IPS-NIHi11 (cell line): ENCODE measurements around the gene STMN3.
"Not testable (repeated sequence)": the region's sequence is repeated elsewhere in the genome, so short reads cannot be mapped to it uniquely, and the experiment has no call there.

Experiments used
- DNase-seq: peaks from one replicate; pipeline ENCODE4 v3.0.0; 2012; ENCODE audit warnings: mixed read lengths, low spot score

The STMN3 gene

GRCh38 chr20:63657260-63657936, 4.2 kb upstream of the STMN3 start:
- no peak for DNase-seq

- no peak for DNase-seq
Measured at GRCh38 chr20:63656451-63656850, 3.2 kb upstream of the STMN3 start.

GRCh38 chr20:63655249-63655648, 2.0 kb upstream of the STMN3 start:
- DNase-seq = no peak

- DNase-seq = no peak
Measured at GRCh38 chr20:63653974-63654668, 897 bp upstream of the STMN3 start.

- DNase-seq = no peak
Measured at GRCh38 chr20:63652192-63652980, 838 bp downstream of the STMN3 start.

DNA sequence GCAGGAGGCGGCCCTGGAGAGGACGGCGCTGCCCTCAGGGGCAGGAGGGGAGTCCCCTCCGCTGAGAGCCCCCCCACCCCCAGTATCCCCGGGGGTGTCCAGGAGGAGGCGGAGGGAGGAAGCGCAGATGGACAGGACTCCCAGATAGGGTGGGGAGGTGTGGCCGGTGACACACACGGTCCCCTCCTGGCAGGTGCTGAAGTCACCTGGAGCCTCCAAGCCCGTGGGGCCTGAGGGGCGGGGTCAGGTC, 1.4 kb downstream of the STMN3 start:
- DNase-seq = no peak

- not testable (repeated sequence) for DNase-seq
Measured at GRCh38 chr20:63650486-63650885, 2.7 kb downstream of the STMN3 start.

DNA sequence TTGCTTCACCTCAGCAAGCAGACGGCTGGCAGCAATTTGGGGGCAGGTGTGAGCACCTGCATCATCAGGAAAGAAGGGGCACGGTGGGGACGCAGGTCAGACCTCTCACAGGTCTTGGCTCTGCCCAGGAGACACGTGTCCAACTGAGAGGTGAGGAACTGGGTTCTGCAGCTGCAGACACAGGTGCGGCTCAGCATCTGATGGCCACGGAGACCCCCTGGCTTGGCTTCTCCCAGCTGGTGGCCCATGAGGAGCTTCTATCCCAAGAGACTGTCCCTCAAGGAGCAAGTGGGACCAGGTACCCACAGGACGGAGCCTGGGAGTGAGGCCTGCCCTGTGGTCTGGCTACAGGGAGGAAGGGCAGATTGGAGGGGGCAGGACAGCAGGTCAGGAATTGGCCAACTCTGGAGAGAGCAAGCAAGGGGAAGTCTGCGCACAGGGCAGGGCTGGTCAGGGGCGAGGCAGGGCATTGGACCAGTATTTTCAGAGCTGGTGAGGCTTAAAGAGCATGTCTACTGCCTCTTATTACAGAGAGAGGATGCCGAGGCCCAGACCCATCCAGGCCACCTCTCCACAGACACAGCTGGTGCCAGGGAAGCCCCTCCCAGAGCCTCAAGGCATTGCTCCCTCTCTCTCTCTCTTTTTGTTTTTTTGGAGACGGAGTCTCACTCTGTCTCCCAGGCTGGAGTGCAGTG, 4.2 kb downstream of the STMN3 start:
- DNase-seq = no peak

- no peak for DNase-seq
Measured at GRCh38 chr20:63648190-63648589, 5.0 kb downstream of the STMN3 start.

- no peak for DNase-seq
Measured at GRCh38 chr20:63645218-63645617, 8.0 kb downstream of the STMN3 start.

- no peak for DNase-seq
Measured at GRCh38 chr20:63643946-63644345, 9.3 kb downstream of the STMN3 start.

GRCh38 chr20:63643499-63643898, 9.7 kb downstream of the STMN3 start:
- no peak for DNase-seq

GRCh38 chr20:63642527-63643247, 10.5 kb downstream of the STMN3 start:
- peak; percentile 57 for DNase-seq

DNA sequence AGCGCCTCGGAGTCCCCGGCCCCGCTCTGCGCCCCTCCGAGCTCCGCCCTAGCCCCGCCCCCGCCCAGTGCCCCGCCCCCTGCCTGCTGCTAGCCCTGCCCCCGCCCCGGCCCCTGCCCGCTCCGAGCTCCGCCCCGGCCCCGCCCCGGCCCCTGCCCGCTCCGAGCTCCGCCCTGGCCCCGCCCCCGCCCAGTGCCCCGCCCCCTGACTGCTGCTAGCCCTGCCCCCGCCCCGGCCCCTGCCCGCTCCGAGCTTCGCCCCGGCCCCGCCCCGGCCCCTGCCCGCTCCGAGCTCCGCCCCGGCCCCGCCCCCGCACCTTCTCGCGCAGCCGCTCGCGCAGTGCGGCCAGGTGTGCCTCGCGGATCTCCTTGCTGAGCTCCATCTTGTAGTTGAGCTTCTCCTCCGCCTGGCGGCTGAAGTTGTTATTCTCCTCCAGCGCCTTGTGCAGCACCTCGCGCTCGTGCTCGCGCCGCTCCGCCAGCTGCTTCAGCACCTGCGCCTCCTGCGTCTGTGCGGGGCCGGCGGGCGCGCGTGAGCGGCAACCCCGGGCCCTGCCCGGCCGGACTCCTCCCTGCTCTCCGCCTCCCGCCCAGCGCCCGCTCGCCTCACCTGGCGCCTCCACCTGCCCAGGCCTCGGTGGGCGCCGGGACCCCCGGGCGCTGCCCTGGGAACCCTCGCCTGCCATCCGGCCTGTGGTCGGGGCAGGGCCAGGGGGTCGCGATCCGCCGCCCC, 11.3 kb downstream of the STMN3 start:
- peak; percentile 92 for DNase-seq

DNA sequence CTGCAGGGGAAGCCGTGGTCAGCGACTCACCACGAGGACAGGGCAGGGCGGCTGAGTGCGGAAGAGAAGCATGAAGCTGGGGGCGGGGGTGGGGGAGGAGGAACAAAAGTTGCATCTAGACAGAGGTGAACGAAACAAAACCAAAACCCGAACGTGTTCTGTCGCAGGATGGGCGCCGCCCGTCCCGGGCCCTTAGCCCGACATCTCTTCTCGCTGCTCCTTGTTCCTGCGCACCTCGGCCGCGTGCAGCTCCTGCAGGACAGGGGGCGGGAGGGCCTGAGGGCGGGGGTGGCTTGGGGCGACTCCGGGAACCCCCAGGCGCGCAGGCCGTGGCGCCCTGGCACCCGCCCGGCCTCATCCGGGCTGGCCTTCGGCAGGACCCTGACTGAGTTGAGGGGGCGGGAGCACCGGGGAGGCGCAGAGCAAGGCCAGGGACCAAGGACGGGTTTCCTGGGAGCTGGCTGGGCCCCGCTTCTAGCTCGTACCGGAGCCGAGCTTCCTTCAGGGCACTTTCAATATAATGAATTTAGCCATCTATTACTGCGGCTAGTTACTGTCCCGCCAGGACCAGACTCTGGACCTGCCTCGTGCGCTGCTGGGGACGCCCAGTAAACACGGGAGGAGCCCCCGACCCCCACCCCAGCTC, 12.0 kb downstream of the STMN3 start:
- no peak for DNase-seq

GRCh38 chr20:63640686-63641085, 12.5 kb downstream of the STMN3 start:
- not testable (repeated sequence) for DNase-seq

DNA sequence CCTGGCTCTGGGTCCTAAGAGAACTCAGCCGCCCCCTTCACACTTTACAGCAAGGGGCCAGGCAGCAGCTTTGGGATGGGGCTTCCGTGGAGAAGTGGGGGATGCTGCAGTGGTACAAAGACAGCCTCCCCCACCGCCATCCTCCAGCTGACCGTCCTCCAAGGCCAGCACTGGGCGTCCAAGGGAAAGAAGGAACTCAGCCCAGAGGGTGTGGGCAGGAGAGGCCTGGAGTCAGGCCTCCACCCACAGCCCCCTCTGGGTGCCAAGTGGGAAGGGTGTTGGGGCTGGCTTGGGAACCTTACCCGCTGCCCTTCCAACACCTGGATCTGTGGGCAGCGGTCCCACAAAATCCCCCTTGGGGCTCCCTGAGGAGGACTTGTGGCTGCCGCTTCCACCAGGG, 13.1 kb downstream of the STMN3 start:
- no peak for DNase-seq

GRCh38 chr20:63639093-63639975, 13.9 kb downstream of the STMN3 start:
- no peak for DNase-seq

GRCh38 chr20:63636752-63637628, 16.2 kb downstream of the STMN3 start:
- DNase-seq = no peak
